ENCODE data around the gene FEM1A. TPM values are rescaled to one million over a fixed set of nuclear protein-coding genes. Genes with fewer than 3 reads are reported as not detected.

FEM1A gene
- total and polyA plus RNA-seq, 2 of the 8 experiments (the other 6 are each of a cell fraction or from before 2014, with no cell fraction given) = 6.7 to 16.1 TPM

DNA sequence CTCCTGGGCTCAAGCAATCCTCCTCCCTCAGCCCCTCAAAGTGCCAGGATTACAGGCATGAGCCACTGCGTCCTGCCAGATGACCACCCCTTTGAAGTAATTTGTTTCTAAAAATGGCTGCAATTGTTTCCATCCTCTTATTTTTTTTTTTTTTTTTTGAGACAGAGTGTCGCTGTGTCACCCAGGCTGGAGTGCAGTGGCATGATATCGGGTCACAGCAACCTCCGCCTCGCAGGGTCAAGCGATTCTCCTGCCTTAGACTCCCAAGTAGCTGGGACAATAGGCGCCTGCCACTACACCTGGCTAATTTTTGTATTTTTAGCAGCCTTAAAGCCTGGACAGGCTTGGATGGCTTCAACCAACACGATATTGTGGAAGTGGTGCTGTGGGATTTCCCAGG, 45.5 kb upstream of the FEM1A start:
- Histone ChIP-seq H3K9me3 (ENCODE audit: insufficient read depth in 2 of 2, low read depth in 1 of 2, low read length in 1 of 2) (no peaks in the 10 kb centered on the region), H3K23me2 (ENCODE audit: low read depth, low read length) (peaks cover 3% of the 10 kb centered on the region; the same call in 1 of the 2 replicates), H3K14ac (ENCODE audit: insufficient read length) (no peak overlapping the region), H3K36me3 (ENCODE audit: control insufficient read depth in 2 of 4, insufficient read depth in 4 of 4, low read length in 3 of 4) (no peaks in the 10 kb centered on the region), H2BK5ac (ENCODE audit: low read depth, low read length) (no peak overlapping the region), H4K20me1 (replicated peaks in 1 of 2; ENCODE audit: control insufficient read depth in 1 of 2, insufficient read depth in 2 of 2, low read length in 2 of 2) (no peaks in the 10 kb centered on the region), H3K4me3 (ENCODE audit: extremely low read depth in 1 of 4, insufficient read depth in 2 of 4, low read depth in 3 of 4, low read length in 4 of 4) (no peak overlapping the region), H4K5ac (ENCODE audit: insufficient read length, low read depth, low read length) (no peak overlapping the region), H3K18ac (ENCODE audit: extremely low read depth, low read length) (no peak overlapping the region), H4K8ac (ENCODE audit: extremely low read depth, insufficient read depth, low read length) (no peak overlapping the region), H2BK15ac (ENCODE audit: low read length) (no peak overlapping the region), H3K4me1 (replicated peaks in 1 of 4; ENCODE audit: control insufficient read depth in 3 of 4, insufficient read depth in 4 of 4, low read length in 3 of 4) (peaks cover 0 to 12% (median 9%) of the 10 kb centered on the region in 4 experiments; a peak in 5 of 7 replicates), H3K56ac (replicated peaks; ENCODE audit: insufficient read length, low read depth, low read length) (no peak overlapping the region), H4K91ac (replicated peaks; ENCODE audit: insufficient read length, low read length) (no peak overlapping the region), H2BK12ac (ENCODE audit: low read depth, low read length) (no peak overlapping the region), H3K9ac (replicated peaks in 1 of 4; ENCODE audit: extremely low read depth in 1 of 4, low read depth in 3 of 4, low read length in 3 of 4) (no peak overlapping the region), H3K79me2 (ENCODE audit: control insufficient read depth in 1 of 2, insufficient read depth in 2 of 2, low read length in 2 of 2) (no peaks in the 10 kb centered on the region), H3K4me2 (ENCODE audit: insufficient read depth in 1 of 2, low read depth in 2 of 2, low read length in 2 of 2) (no peak overlapping the region), H3K27ac (ENCODE audit: low read depth, low read length) (no peak overlapping the region), H2AK5ac (ENCODE audit: low read depth, low read length) (no peak overlapping the region), H3K4ac (replicated peaks; ENCODE audit: insufficient read length, low read depth, low read length) (no peak overlapping the region), H3K79me1 (ENCODE audit: low read depth, low read length) (no peaks in the 10 kb centered on the region), H3K23ac (ENCODE audit: insufficient read length) (no peak overlapping the region), H2BK120ac (replicated peaks; ENCODE audit: low read depth, low read length) (no peak overlapping the region), H2AFZ (ENCODE audit: low read length) (no peak overlapping the region), H2BK20ac (ENCODE audit: low read length) (no peak overlapping the region), H3K27me3 (replicated peaks in 1 of 4; ENCODE audit: control insufficient read depth in 3 of 4, extremely low read depth in 1 of 4, insufficient read depth in 3 of 4, low read length in 3 of 4) (no peaks in the 10 kb centered on the region; a peak in 1 of 7 replicates)
- 84% methylated on average over 7 of the region's 8 CpGs; no CpG with 5 or more reads in 1 of the 2 experiments for WGBS, 2 experiments (ENCODE audit: extremely low coverage in 1 of 2, insufficient coverage in 1 of 2, insufficient read length in 1 of 2, insufficient replicate concordance in 2 of 2, low coverage in 1 of 2, low lambda C conversion rate in 2 of 2, missing lambda C conversion rate in 1 of 2)
- DNase-seq (ENCODE audit: low read depth in 1 of 2, low spot score in 2 of 2) (no peak), FAIRE-seq (no peak)
- ChIA-PET CTCF (ENCODE audit: partially characterized antibody) (interaction anchor here (2.0 kb wide), 1 partner anchor 14 kb away, joined by 5 read pairs; no protein-coding TSS in a partner anchor), POLR2A (ENCODE audit: partially characterized antibody) (interaction anchor here (1.2 to 1.4 kb wide), 2 partner anchors 21 to 23 kb away, joined by 4 read pairs; no protein-coding TSS in a partner anchor)
- TF ChIP-seq SP1 (IDR thresholded peaks at IDR 0.05; ENCODE audit: low read depth, low read length) (no peak), SIRT6 (IDR thresholded peaks at IDR 0.05; ENCODE audit: low read length) (no peak), ZNF274 (IDR thresholded peaks at IDR 0.05; ENCODE audit: borderline replicate concordance, extremely low read depth, low read length) (no peak), KDM4A (IDR thresholded peaks at IDR 0.05; ENCODE audit: low read depth, low read length, severe bottlenecking) (no peak), NRF1 (IDR thresholded peaks at IDR 0.05; ENCODE audit: low read depth, low read length) (no peak), EGR1 (IDR thresholded peaks at IDR 0.05; ENCODE audit: borderline replicate concordance, low read depth, low read length) (no peak), FOSL1 (IDR thresholded peaks at IDR 0.05; ENCODE audit: insufficient read depth, low read depth, low read length) (no peak), BRCA1 (IDR thresholded peaks at IDR 0.05; ENCODE audit: low read depth, low read length) (no peak), BACH1 (IDR thresholded peaks at IDR 0.05; ENCODE audit: low read length) (no peak), SRF (IDR thresholded peaks at IDR 0.05; ENCODE audit: low read depth, low read length) (no peak), CBX5 (IDR thresholded peaks at IDR 0.05; ENCODE audit: low read depth, low read length) (no peak)

Measured in H1 (cell line).